PC-9 (cell line): ENCODE results near the gene DSCAML1. TPM values are rescaled to one million over a fixed set of nuclear protein-coding genes. Genes with fewer than 3 reads are reported as not detected.

Experiments
- BruUV-seq: library from RNA; stranded (reverse); fragments of 400-500 nt; replicated peaks from 2 replicates; lab custom pipeline; 2021; lab: Mats Ljungman, UMichigan
- CTCF ChIA-PET: fragments of 300-600 bp; sonication (Branson Sonifier 250); formaldehyde crosslinking; loops from one replicate; lab custom pipeline; 2022; ENCODE audit warnings: antibody characterized with exemption; lab: Charles Lee
- POLR2A ChIA-PET: fragments of 300-600 bp; sonication (Branson Sonifier 250); formaldehyde crosslinking; loops from one replicate; lab custom pipeline; 2022; ENCODE audit warnings: antibody characterized with exemption; ENCODE audit not compliant: unreplicated experiment; lab: Charles Lee
- DNase-seq, 2 experiments: peaks; one replicate each; pipeline versions ENCODE4 v3.0.0 to v3.0.0-alpha.2; 2015 to 2022; ENCODE audit warnings: mixed read lengths in 1 of 2
- H2AFZ ChIP-seq: fragments of 200-600 bp; sonication (generic); 2 replicates; pipeline ENCODE4 v1.8.1; 2017; ENCODE audit warnings: antibody characterized with exemption
- H3F3A ChIP-seq: fragments of 200-600 bp; sonication (generic); 2 replicates; pipeline ENCODE4 v1.8.1; 2017; ENCODE audit warnings: antibody characterized with exemption, mild to moderate bottlenecking, low read depth; ENCODE audit not compliant: insufficient read depth
- H3K27ac ChIP-seq: fragments of 200-600 bp; sonication (generic); 2 replicates; pipeline ENCODE4 v1.6.1; 2016; ENCODE audit warnings: mixed run types
- H3K27me3 ChIP-seq: fragments of 200-600 bp; sonication (generic); 2 replicates; pipeline ENCODE4 v1.6.1; 2016; ENCODE audit warnings: low read depth, mixed run types; ENCODE audit not compliant: insufficient read depth
- H3K36me3 ChIP-seq: fragments of 200-600 bp; sonication (generic); 2 replicates; pipeline ENCODE4 v1.6.1; 2016; ENCODE audit warnings: low read depth, mixed run types
- H3K4me1 ChIP-seq: fragments of 200-600 bp; sonication (generic); replicated peaks from 2 replicates; pipeline ENCODE4 v1.6.1; 2016; ENCODE audit warnings: mixed run types; ENCODE audit not compliant: insufficient read depth
- H3K4me2 ChIP-seq: fragments of 200-600 bp; sonication (generic); 2 replicates; pipeline ENCODE4 v1.6.1; 2017; ENCODE audit warnings: mixed run types
- H3K4me3 ChIP-seq: fragments of 200-600 bp; sonication (generic); 2 replicates; pipeline ENCODE4 v1.6.1; 2016; ENCODE audit warnings: mixed run types
- H3K79me2 ChIP-seq: fragments of 200-600 bp; sonication (generic); 2 replicates; pipeline ENCODE4 v1.6.1; 2017; ENCODE audit warnings: low read depth, mixed run types
- H3K9me2 ChIP-seq: fragments of 200-600 bp; sonication (generic); 2 replicates; pipeline ENCODE4 v1.8.1; 2017; ENCODE audit warnings: mild to moderate bottlenecking; ENCODE audit not compliant: insufficient read depth
- H3K9me3 ChIP-seq: fragments of 200-600 bp; sonication (generic); 2 replicates; pipeline ENCODE4 v1.8.1; 2016; ENCODE audit warnings: low read depth; ENCODE audit not compliant: insufficient read depth
- H4K20me1 ChIP-seq: fragments of 200-600 bp; sonication (generic); 2 replicates; pipeline ENCODE4 v1.8.1; 2017; ENCODE audit not compliant: insufficient read depth
- EZH2 ChIP-seq: fragments of 200-600 bp; sonication (generic); IDR thresholded peaks from 2 replicates; pipeline ENCODE4 v1.8.0; 2017; ENCODE audit warnings: antibody characterized with exemption, low read depth
- intact Hi-C: fragments of 100-400 bp; cut with micrococcal nuclease; formaldehyde crosslinking; loops from one replicate; pipeline ENCODE4 v1.10.0; 2022; ENCODE audit not compliant: unreplicated experiment
- total RNA-seq: library from RNA; stranded (reverse); gene quantifications from 2 replicates; pipeline ENCODE4 v1.2.3, GENCODE V29; 2021
- TF ChIP-seq, protein P1 (sequence below): fragments of 200-600 bp; sonication (generic); conservative IDR thresholded peaks from 2 replicates; pipeline ENCODE4 v1.6.1; 2017; ENCODE audit warnings: mixed run types, antibody characterized with exemption, mild to moderate bottlenecking, moderate library complexity

Gene DSCAML1
- total RNA-seq, 1 experiment from 2014 or later, result not detected

DNA sequence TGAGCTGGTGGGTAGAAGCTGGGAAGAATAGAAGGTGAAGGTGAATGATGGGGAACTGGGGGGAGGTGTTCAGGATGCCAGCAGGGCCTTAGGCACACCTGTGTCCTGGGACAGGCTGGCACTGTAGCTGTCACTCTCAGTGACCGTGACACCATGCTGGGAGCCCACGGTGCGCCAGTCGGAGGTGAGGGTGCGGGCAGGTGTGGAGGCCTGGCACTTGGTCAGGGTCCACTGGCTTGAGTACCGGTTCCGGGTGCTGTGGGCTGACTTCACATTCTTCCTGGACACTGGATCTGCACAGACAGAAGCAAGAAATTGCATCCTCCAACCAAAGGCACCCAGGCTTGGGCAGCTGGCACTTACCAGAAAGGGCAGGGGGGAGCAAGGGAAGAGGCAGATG lies 365.6 kb downstream of the DSCAML1 start:
- H3F3A ChIP-seq, result no peaks in the 10 kb centered on the region
- CTCF ChIA-PET, result no interaction called here
- H3K4me3 ChIP-seq, result no peak overlapping the region
- H3K9me3 ChIP-seq, result no peaks in the 10 kb centered on the region
- intact Hi-C loops, result no loop called here
- no peaks in the 10 kb centered on the region for H3K9me2 ChIP-seq
- H3K27me3 ChIP-seq, result peaks cover 96% of the 10 kb centered on the region
- H4K20me1 ChIP-seq, result no peaks in the 10 kb centered on the region; the same call in 1 of the 2 replicates
- no peak overlapping the region for H3K27ac ChIP-seq
- no peak overlapping the region for H3K4me2 ChIP-seq
- no peaks in the 10 kb centered on the region for H3K79me2 ChIP-seq
- H3K4me1 ChIP-seq, result no peaks in the 10 kb centered on the region
- POLR2A ChIA-PET, result no interaction called here
- BruUV-seq, result no TSS peak
- TF ChIP-seq, protein P1, sequence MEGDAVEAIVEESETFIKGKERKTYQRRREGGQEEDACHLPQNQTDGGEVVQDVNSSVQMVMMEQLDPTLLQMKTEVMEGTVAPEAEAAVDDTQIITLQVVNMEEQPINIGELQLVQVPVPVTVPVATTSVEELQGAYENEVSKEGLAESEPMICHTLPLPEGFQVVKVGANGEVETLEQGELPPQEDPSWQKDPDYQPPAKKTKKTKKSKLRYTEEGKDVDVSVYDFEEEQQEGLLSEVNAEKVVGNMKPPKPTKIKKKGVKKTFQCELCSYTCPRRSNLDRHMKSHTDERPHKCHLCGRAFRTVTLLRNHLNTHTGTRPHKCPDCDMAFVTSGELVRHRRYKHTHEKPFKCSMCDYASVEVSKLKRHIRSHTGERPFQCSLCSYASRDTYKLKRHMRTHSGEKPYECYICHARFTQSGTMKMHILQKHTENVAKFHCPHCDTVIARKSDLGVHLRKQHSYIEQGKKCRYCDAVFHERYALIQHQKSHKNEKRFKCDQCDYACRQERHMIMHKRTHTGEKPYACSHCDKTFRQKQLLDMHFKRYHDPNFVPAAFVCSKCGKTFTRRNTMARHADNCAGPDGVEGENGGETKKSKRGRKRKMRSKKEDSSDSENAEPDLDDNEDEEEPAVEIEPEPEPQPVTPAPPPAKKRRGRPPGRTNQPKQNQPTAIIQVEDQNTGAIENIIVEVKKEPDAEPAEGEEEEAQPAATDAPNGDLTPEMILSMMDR, result no peak
- no peak for TF ChIP-seq EZH2
- no peaks in the 10 kb centered on the region for H3K36me3 ChIP-seq
- DNase-seq, result no peak
- H2AFZ ChIP-seq, result no peak overlapping the region

DNA sequence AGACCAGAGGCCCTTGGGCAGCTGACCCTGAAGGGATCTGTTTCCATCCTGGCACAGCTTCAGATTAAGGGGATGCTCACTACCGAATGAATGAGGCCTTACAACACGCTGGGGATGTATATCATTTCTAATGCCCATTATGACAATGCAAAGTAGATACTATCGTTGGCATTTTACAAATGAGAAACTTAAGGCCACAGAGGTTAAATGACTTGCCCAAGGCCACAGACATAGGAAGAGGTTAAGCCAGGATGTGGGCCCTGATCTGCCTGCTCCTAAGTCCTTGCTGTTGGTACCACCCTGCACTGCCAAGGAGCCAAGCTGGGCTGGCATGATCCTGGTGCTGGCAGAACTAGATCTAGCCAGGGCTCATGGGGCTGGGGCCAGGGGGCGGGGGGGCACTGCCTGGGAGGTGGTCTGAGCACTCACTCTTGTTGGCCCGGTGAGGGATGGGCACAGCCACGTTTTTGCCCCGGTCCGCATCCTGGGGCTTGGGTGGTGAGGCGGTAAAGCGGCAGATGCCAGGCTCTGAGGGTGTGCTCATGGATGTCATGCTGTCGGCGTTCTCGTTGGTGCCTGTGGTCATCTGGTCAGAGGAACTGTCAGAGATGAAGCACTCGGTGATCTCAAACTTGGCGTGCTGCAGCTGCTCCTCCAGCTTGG lies 366.6 kb downstream of the DSCAML1 start:
- DNase-seq, result no peak
- CTCF ChIA-PET, result no interaction called here
- Histone ChIP-seq H3K79me2 (no peaks in the 10 kb centered on the region), H3K9me2 (no peaks in the 10 kb centered on the region), H3K27me3 (peaks cover 91% of the 10 kb centered on the region), H3K36me3 (no peaks in the 10 kb centered on the region), H2AFZ (no peak overlapping the region), H3F3A (no peaks in the 10 kb centered on the region), H3K9me3 (no peaks in the 10 kb centered on the region), H3K4me1 (no peaks in the 10 kb centered on the region), H3K4me3 (no peak overlapping the region), H4K20me1 (no peaks in the 10 kb centered on the region; the same call in 1 of the 2 replicates), H3K4me2 (no peak overlapping the region), H3K27ac (no peak overlapping the region)
- no TSS peak for BruUV-seq
- TF ChIP-seq, protein P1, result no peak
- no peak for TF ChIP-seq EZH2
- POLR2A ChIA-PET, result no interaction called here
- intact Hi-C loops, result no loop called here

DNA sequence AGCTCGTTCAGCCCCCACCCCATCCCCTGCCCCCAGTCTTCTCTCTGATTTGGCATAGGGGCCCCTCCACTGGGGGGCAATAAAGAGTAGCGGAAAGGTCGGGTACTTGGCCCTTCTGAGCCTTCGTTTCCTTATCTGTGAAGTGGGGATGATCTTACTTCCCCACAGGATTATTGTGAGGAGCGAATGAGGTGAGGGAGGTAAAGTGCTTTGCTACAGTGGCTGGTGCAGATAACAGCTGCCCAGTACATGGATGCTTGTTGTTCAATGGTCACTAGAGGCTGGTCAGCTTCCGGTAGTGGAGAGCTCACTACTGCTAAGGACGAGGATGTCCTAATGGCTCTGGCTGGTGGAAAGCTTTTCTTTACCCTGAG lies 368.2 kb downstream of the DSCAML1 start:
- Histone ChIP-seq H3K27me3 (peaks cover 91% of the 10 kb centered on the region), H3K9me2 (no peaks in the 10 kb centered on the region), H3K4me3 (no peak overlapping the region), H3K4me1 (no peaks in the 10 kb centered on the region), H3K4me2 (no peak overlapping the region), H3K27ac (no peak overlapping the region), H3K79me2 (no peaks in the 10 kb centered on the region), H4K20me1 (no peaks in the 10 kb centered on the region; the same call in 1 of the 2 replicates), H3K36me3 (no peaks in the 10 kb centered on the region), H3K9me3 (no peaks in the 10 kb centered on the region), H3F3A (no peaks in the 10 kb centered on the region), H2AFZ (no peak overlapping the region)
- no peak for DNase-seq
- intact Hi-C loops, result loop anchor here (5.0 to 10.0 kb wide), 2 partner anchors 516 to 623 kb away; no protein-coding TSS in a partner anchor
- ChIA-PET CTCF (interaction anchor here (0.6 kb wide), 1 partner anchor 427 kb away, joined by 3 read pairs; no protein-coding TSS in a partner anchor), POLR2A (interaction anchor here (0.6 kb wide), 1 partner anchor 264 kb away, joined by 4 read pairs; no protein-coding TSS in a partner anchor)
- BruUV-seq, result no TSS peak
- no peak for TF ChIP-seq EZH2
- TF ChIP-seq, protein P1, result no peak
